Endothelial cell (in vitro differentiated cells): ENCODE data around the gene NELFB. TPM values are rescaled to one million over a fixed set of nuclear protein-coding genes. Genes with fewer than 3 reads are reported as not detected.
A peak's percentile ranks its signal among the peaks of the same experiment; 100 is the strongest.

Experiments
- DNase-seq: peaks from one replicate; pipeline ENCODE4 v3.0.0; 2021; ENCODE audit warnings: low spot score
- H3K27ac Mint-ChIP-seq: one replicate; pipeline ENCODE4 v1.8.0; 2021; ENCODE audit warnings: mixed read lengths, inconsistent platforms; ENCODE audit not compliant: unreplicated experiment
- H3K27me3 Mint-ChIP-seq: one replicate; pipeline ENCODE4 v1.8.0; 2021; ENCODE audit warnings: mild to moderate bottlenecking, moderate library complexity, mixed read lengths, inconsistent platforms; ENCODE audit not compliant: unreplicated experiment
- H3K36me3 Mint-ChIP-seq: one replicate; pipeline ENCODE4 v1.8.0; 2021; ENCODE audit warnings: mild to moderate bottlenecking, low read depth, mixed read lengths, inconsistent platforms; ENCODE audit not compliant: unreplicated experiment
- H3K4me1 Mint-ChIP-seq: one replicate; pipeline ENCODE4 v1.8.0; 2021; ENCODE audit warnings: mild to moderate bottlenecking, mixed read lengths, inconsistent platforms; ENCODE audit not compliant: unreplicated experiment
- H3K4me3 Mint-ChIP-seq: one replicate; pipeline ENCODE4 v1.8.0; 2021; ENCODE audit warnings: mild to moderate bottlenecking, mixed read lengths, inconsistent platforms; ENCODE audit not compliant: unreplicated experiment
- H3K9me3 Mint-ChIP-seq: one replicate; pipeline ENCODE4 v1.8.0; 2021; ENCODE audit warnings: mixed read lengths, inconsistent platforms; ENCODE audit not compliant: unreplicated experiment
- total RNA-seq: library from RNA; stranded (reverse); fragmentation: NEBNext Ultra II Directional; extraction: Animal tissue kit (Norgen Biotek cat#: 25700); gene quantifications from one replicate; pipeline ENCODE4 v1.2.1, GENCODE V29; 2021; ENCODE audit not compliant: unreplicated experiment
- TF ChIP-seq, protein P1 (sequence below): fragments of 200-600 bp; sonication (generic); IDR thresholded peaks from one replicate; pipeline ENCODE4 v1.5.0; 2021; ENCODE audit warnings: antibody characterized with exemption; ENCODE audit not compliant: unreplicated experiment

Gene NELFB
- total RNA-seq, 1 donor from 2014 or later: 65.6 TPM

DNA sequence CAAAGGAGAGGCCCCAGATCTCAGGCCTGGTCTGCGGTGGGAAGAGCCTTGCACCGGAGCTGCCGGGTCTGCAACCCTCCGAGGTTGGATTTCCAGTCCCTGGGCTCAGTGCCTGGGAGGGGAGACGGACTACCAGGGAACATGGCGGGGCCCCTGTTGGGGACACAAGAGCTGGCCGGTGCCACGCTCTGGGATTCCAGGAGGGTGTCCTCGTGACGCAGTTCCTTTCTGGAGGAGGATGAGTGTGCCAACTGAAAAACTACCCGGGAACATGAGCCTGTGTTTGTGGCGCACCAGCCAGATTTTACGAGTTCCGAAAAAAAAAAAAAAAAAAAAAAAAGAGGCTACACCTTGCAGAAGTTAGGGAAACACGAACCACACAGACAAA is 38.0 kb downstream of the NELFB start:
- no peak for DNase-seq
- Mint-ChIP-seq H3K27ac (peak overlapping the region; percentile 36), H3K36me3 (peaks cover 4% of the 10 kb centered on the region)

DNA sequence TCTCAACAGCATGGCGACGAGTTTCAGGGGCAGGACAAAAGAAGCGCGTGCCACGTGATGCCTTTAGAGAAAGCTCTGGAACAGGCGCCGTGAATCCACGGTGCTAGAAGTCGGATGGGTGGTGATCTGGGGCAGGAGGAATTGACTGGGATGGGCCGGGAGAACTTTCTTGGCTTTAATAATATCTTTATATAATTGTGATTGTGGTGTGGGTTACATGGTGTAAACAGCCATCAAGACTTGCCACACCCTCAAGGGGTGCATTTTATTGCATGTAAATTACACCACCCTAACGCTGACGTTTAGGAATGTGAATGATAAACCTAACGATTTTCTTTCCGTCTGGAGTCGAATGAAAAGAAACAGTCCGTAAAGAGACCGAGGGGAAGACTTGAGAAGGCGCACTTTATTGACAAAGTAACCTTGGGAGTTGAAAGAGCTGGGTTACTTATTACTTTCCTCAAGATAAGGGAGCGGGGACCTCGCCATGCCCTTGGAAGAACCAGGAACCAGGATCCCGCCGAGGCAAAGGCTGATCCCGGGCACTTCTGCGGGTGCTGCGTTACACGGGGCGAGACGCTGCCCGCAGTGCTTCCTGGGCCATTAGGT is 38.5 kb downstream of the NELFB start:
- TF ChIP-seq, protein P1, sequence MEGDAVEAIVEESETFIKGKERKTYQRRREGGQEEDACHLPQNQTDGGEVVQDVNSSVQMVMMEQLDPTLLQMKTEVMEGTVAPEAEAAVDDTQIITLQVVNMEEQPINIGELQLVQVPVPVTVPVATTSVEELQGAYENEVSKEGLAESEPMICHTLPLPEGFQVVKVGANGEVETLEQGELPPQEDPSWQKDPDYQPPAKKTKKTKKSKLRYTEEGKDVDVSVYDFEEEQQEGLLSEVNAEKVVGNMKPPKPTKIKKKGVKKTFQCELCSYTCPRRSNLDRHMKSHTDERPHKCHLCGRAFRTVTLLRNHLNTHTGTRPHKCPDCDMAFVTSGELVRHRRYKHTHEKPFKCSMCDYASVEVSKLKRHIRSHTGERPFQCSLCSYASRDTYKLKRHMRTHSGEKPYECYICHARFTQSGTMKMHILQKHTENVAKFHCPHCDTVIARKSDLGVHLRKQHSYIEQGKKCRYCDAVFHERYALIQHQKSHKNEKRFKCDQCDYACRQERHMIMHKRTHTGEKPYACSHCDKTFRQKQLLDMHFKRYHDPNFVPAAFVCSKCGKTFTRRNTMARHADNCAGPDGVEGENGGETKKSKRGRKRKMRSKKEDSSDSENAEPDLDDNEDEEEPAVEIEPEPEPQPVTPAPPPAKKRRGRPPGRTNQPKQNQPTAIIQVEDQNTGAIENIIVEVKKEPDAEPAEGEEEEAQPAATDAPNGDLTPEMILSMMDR: no peak
- no peak overlapping the region for H3K4me3 Mint-ChIP-seq
- no peaks in the 10 kb centered on the region for H3K9me3 Mint-ChIP-seq
- peaks cover 11% of the 10 kb centered on the region for H3K27me3 Mint-ChIP-seq
- no peak overlapping the region for H3K27ac Mint-ChIP-seq
- H3K36me3 Mint-ChIP-seq: peaks cover 4% of the 10 kb centered on the region
- DNase-seq: no peak
- peaks cover 19% of the 10 kb centered on the region for H3K4me1 Mint-ChIP-seq

More for the DNA sequence above, 38.0 kb downstream of the NELFB start:
- TF ChIP-seq, protein P1: no peak
- peaks cover 11% of the 10 kb centered on the region for H3K27me3 Mint-ChIP-seq
- H3K9me3 Mint-ChIP-seq: no peaks in the 10 kb centered on the region
- H3K4me1 Mint-ChIP-seq: peaks cover 16% of the 10 kb centered on the region
- no peak overlapping the region for H3K4me3 Mint-ChIP-seq

GRCh38 chr9:137294091-137294680 is 39.1 kb downstream of the NELFB start:
- H3K9me3 Mint-ChIP-seq: no peaks in the 10 kb centered on the region
- H3K27ac Mint-ChIP-seq: peak overlapping the region; percentile 82
- peaks cover 10% of the 10 kb centered on the region for H3K36me3 Mint-ChIP-seq
- peak; percentile 29 for DNase-seq
- TF ChIP-seq, protein P1: no peak
- H3K4me3 Mint-ChIP-seq: peak overlapping the region; percentile 84
- H3K4me1 Mint-ChIP-seq: peaks cover 24% of the 10 kb centered on the region
- peaks cover 11% of the 10 kb centered on the region for H3K27me3 Mint-ChIP-seq

DNA sequence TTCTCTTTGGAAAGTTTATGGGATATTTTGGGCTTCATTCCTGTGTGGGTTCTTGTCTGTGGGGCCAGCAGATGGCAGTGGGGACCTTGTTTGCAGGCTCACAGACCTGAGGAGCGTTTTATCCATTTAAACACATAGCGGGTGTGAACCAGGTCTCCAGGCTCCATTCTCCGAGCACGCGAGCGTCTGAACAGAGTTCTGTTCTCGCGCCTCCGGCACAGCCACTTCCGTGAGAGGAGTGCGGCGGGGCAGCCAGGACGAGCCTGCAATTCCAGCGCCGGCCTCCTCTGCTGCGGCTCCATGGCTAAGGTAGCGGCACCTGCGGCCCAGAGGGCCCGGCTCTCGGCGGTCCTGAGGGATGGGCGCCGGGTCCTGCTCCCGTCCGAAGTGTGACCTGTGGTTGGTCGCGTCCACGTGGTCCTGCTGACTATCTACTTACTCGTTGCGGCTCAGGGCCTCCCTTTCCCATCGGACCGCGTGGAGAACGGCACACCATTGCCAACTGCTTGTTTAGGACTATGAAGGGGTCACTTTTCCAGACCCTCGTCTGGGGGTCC is 39.6 kb downstream of the NELFB start:
- Mint-ChIP-seq H3K4me1 (peaks cover 28% of the 10 kb centered on the region), H3K27ac (peak overlapping the region; percentile 82), H3K27me3 (peaks cover 11% of the 10 kb centered on the region), H3K9me3 (no peaks in the 10 kb centered on the region), H3K36me3 (peaks cover 14% of the 10 kb centered on the region), H3K4me3 (peak overlapping the region; percentile 84)
- peak; percentile 36 for DNase-seq
- TF ChIP-seq, protein P1: no peak

GRCh38 chr9:137295238-137295811 is 40.2 kb downstream of the NELFB start:
- peak; percentile 84 for DNase-seq
- no peaks in the 10 kb centered on the region for H3K9me3 Mint-ChIP-seq
- no peak overlapping the region for H3K4me3 Mint-ChIP-seq
- TF ChIP-seq, protein P1: peak; percentile 76
- no peak overlapping the region for H3K27ac Mint-ChIP-seq
- peaks cover 18% of the 10 kb centered on the region for H3K36me3 Mint-ChIP-seq
- peaks cover 11% of the 10 kb centered on the region for H3K27me3 Mint-ChIP-seq
- H3K4me1 Mint-ChIP-seq: peaks cover 30% of the 10 kb centered on the region
